ENCODE results near the gene SPOCK1. TPM values are rescaled to one million over a fixed set of nuclear protein-coding genes. Genes with fewer than 3 reads are reported as not detected.

The SPOCK1 gene
- total RNA-seq, 2 experiments from 2014 or later, result 0.42 TPM; not detected in 1

DNA sequence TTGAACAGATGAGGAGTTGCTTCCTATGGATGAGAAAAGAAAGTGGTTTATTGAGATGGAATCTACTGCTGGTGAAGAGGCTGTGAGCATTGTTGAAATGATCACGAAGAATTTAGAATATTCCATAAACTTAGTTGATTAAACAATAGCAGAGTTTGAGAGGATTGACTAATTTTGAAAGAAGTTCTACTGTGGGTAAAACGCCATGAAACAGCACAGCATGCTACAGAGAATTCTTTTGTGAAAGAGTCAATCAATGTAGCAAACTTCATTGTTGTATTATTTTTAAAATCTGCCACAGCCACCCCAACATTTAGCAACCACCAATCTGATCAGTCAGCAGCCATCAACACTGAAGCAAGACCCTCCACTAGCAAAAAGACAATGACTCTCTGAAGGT lies 309.1 kb downstream of the SPOCK1 start:
- H3K27ac Mint-ChIP-seq, result no peak overlapping the region
- intact Hi-C loops (cut with micrococcal nuclease), result no loop called here
- CTCF ChIA-PET, result no interaction called here
- no peaks in the 10 kb centered on the region for H3K9me3 Mint-ChIP-seq
- no peaks in the 10 kb centered on the region for H3K36me3 Mint-ChIP-seq (ENCODE audit: low read depth)
- DNase-seq, result no peak
- no peak overlapping the region for H3K4me3 Mint-ChIP-seq
- H3K27me3 Mint-ChIP-seq (ENCODE audit: low read depth), result peaks cover 2% of the 10 kb centered on the region
- H3K4me1 Mint-ChIP-seq (ENCODE audit: low read depth), result no peaks in the 10 kb centered on the region

DNA sequence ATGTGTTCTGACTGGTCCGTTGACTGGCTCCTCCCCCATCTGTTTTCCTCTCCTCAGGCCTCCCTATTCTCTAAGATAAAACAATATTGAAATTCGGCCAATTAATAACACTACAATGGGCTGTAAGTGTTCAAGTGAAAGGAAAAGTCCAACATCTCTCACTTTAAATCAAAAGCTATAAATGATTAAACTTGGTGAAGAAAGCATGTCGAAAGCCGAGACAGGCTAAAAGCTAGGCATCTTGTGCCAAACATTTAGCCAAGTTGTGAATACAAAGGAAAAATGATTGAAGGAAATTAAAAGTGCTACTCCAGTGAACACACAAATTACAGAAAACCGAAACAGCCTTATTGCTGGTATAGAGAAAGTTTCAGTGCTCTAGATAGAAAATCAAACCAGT lies 310.6 kb downstream of the SPOCK1 start:
- Mint-ChIP-seq H3K4me3 (no peak overlapping the region), H3K27me3 (ENCODE audit: low read depth) (peaks cover 3% of the 10 kb centered on the region), H3K27ac (no peak overlapping the region), H3K9me3 (no peaks in the 10 kb centered on the region), H3K4me1 (ENCODE audit: low read depth) (no peaks in the 10 kb centered on the region), H3K36me3 (ENCODE audit: low read depth) (no peaks in the 10 kb centered on the region)
- no peak for DNase-seq
- intact Hi-C loops (cut with micrococcal nuclease), result no loop called here
- CTCF ChIA-PET, result no interaction called here

GRCh38 chr5:137186759-137187461 lies 312.2 kb downstream of the SPOCK1 start:
- DNase-seq, result no peak
- no peaks in the 10 kb centered on the region for H3K4me1 Mint-ChIP-seq (ENCODE audit: low read depth)
- no peaks in the 10 kb centered on the region for H3K36me3 Mint-ChIP-seq (ENCODE audit: low read depth)
- H3K27me3 Mint-ChIP-seq (ENCODE audit: low read depth), result peaks cover 3% of the 10 kb centered on the region
- CTCF ChIA-PET, result interaction anchor here (0.5 kb wide), 1 partner anchor 69 kb away, joined by 4 read pairs; no protein-coding TSS in a partner anchor
- intact Hi-C loops (cut with micrococcal nuclease), result no loop called here
- H3K9me3 Mint-ChIP-seq, result no peaks in the 10 kb centered on the region
- no peak overlapping the region for H3K27ac Mint-ChIP-seq
- H3K4me3 Mint-ChIP-seq, result no peak overlapping the region

- Mint-ChIP-seq H3K9me3 (no peaks in the 10 kb centered on the region), H3K27me3 (ENCODE audit: low read depth) (peaks cover 1% of the 10 kb centered on the region), H3K36me3 (ENCODE audit: low read depth) (no peaks in the 10 kb centered on the region), H3K27ac (no peak overlapping the region), H3K4me3 (no peak overlapping the region), H3K4me1 (ENCODE audit: low read depth) (no peaks in the 10 kb centered on the region)
- intact Hi-C loops (cut with micrococcal nuclease), result no loop called here
- no peak for DNase-seq
- CTCF ChIA-PET, result no interaction called here
Measured at GRCh38 chr5:137185193-137185592, 313.9 kb downstream of the SPOCK1 start.

DNA sequence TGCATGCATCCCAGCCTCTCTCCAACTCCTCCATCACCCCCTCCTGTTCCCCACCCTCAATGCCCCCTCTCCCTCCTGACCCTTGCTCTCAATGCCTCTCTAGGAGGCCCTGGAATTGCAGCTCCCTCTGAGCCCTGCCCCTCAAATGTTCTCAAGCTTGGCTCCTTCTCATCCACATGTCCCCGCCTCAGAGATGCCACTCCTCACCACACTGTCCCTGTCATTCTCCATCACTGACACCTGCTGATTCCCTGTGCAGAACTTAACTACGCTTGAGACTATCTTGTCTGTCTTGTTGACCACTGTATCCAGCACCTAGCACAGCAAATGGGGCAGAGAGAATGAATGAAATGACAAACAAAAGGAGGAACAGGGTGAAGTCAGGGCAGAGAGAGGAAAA lies 314.4 kb downstream of the SPOCK1 start:
- no peak overlapping the region for H3K4me3 Mint-ChIP-seq

GRCh38 chr5:137182576-137182975 lies 316.6 kb downstream of the SPOCK1 start:
- no peak overlapping the region for H3K4me3 Mint-ChIP-seq
- no peaks in the 10 kb centered on the region for H3K36me3 Mint-ChIP-seq (ENCODE audit: low read depth)
- H3K27me3 Mint-ChIP-seq (ENCODE audit: low read depth), result peaks cover 1% of the 10 kb centered on the region
- H3K27ac Mint-ChIP-seq, result no peak overlapping the region
- intact Hi-C loops (cut with micrococcal nuclease), result no loop called here
- H3K4me1 Mint-ChIP-seq (ENCODE audit: low read depth), result no peaks in the 10 kb centered on the region
- DNase-seq, result no peak
- H3K9me3 Mint-ChIP-seq, result no peaks in the 10 kb centered on the region
- CTCF ChIA-PET, result no interaction called here

More for the DNA sequence above, 314.4 kb downstream of the SPOCK1 start:
- Mint-ChIP-seq H3K9me3 (no peaks in the 10 kb centered on the region), H3K36me3 (ENCODE audit: low read depth) (no peaks in the 10 kb centered on the region), H3K27ac (no peak overlapping the region), H3K4me1 (ENCODE audit: low read depth) (no peaks in the 10 kb centered on the region), H3K27me3 (ENCODE audit: low read depth) (peaks cover 1% of the 10 kb centered on the region)
- CTCF ChIA-PET, result no interaction called here
- intact Hi-C loops (cut with micrococcal nuclease), result no loop called here
- no peak for DNase-seq

GRCh38 chr5:137181667-137182066 lies 317.5 kb downstream of the SPOCK1 start:
- Mint-ChIP-seq H3K9me3 (no peaks in the 10 kb centered on the region), H3K4me1 (ENCODE audit: low read depth) (no peaks in the 10 kb centered on the region), H3K4me3 (no peak overlapping the region), H3K27ac (no peak overlapping the region), H3K36me3 (ENCODE audit: low read depth) (no peaks in the 10 kb centered on the region), H3K27me3 (ENCODE audit: low read depth) (peaks cover 1% of the 10 kb centered on the region)
- CTCF ChIA-PET, result no interaction called here
- intact Hi-C loops (cut with micrococcal nuclease), result no loop called here
- DNase-seq, result no peak

DNA sequence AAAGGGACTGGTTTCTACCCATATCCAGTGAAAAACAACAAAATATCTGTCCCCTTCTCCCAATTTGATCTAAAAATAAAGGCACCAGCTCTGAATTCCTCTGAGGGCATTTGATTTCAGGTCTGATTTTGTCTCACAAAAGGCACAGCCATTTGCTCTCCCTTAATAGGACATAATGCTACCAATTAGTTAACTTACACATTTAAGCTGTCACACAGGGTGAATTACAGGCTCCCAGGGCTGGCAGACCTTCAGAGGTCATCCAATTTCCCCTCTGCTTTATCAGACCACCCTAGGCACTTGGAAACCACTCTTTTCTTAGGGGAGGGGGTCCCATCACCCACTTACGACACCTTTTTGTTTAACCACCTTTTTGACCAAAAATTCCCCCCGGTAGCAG lies 319.9 kb downstream of the SPOCK1 start:
- Mint-ChIP-seq H3K27ac (no peak overlapping the region), H3K27me3 (ENCODE audit: low read depth) (no peaks in the 10 kb centered on the region), H3K4me1 (ENCODE audit: low read depth) (no peaks in the 10 kb centered on the region), H3K9me3 (no peaks in the 10 kb centered on the region), H3K4me3 (no peak overlapping the region), H3K36me3 (ENCODE audit: low read depth) (no peaks in the 10 kb centered on the region)
- intact Hi-C loops (cut with micrococcal nuclease), result no loop called here
- no peak for DNase-seq
- CTCF ChIA-PET, result no interaction called here

DNA sequence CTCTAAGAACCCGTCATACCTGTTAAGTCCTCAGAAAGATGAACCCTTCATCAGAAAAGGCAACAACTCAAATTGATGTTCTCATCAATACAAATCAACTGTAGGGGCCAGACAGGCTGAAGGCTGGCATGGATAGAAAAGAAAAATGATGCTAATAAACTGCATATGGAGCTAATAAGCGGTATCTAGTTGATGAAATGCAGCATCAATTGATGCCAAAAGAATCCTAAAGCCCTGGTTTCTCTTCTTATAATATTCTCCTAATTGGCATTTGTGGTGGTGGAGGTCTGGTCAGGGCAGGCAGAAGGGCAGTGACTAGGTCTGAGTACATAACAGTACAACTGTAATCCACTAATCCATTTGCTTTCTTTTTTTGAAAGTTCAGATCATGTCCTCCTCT lies 322.5 kb downstream of the SPOCK1 start:
- no peaks in the 10 kb centered on the region for H3K36me3 Mint-ChIP-seq (ENCODE audit: low read depth)
- no peak overlapping the region for H3K4me3 Mint-ChIP-seq
- H3K27ac Mint-ChIP-seq, result no peak overlapping the region
- intact Hi-C loops (cut with micrococcal nuclease), result no loop called here
- no peaks in the 10 kb centered on the region for H3K4me1 Mint-ChIP-seq (ENCODE audit: low read depth)
- H3K27me3 Mint-ChIP-seq (ENCODE audit: low read depth), result no peaks in the 10 kb centered on the region
- DNase-seq, result no peak
- no peaks in the 10 kb centered on the region for H3K9me3 Mint-ChIP-seq
- CTCF ChIA-PET, result no interaction called here

DNA sequence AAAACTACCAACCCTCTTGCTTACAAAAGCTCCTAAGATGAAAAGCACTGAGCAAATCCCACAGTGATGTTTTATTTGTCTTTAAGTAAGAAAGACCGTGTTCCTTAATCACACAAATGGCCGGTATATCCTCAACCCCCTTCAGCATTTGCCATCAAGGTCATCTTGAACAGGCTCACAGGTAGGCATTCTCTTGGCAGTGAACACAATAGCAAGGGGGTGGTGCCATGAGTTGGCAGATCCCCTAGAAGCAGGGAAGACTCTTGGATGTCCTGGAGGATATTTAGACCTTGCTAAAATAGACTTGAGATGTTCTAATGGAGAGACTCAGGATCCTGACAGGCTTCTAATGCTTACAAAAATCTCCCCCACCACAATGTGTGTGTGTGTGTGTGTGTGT lies 323.0 kb downstream of the SPOCK1 start:
- Mint-ChIP-seq H3K4me1 (ENCODE audit: low read depth) (no peaks in the 10 kb centered on the region), H3K27me3 (ENCODE audit: low read depth) (no peaks in the 10 kb centered on the region), H3K27ac (no peak overlapping the region), H3K9me3 (no peaks in the 10 kb centered on the region), H3K36me3 (ENCODE audit: low read depth) (no peaks in the 10 kb centered on the region), H3K4me3 (no peak overlapping the region)
- DNase-seq, result no peak
- CTCF ChIA-PET, result no interaction called here
- intact Hi-C loops (cut with micrococcal nuclease), result no loop called here

DNA sequence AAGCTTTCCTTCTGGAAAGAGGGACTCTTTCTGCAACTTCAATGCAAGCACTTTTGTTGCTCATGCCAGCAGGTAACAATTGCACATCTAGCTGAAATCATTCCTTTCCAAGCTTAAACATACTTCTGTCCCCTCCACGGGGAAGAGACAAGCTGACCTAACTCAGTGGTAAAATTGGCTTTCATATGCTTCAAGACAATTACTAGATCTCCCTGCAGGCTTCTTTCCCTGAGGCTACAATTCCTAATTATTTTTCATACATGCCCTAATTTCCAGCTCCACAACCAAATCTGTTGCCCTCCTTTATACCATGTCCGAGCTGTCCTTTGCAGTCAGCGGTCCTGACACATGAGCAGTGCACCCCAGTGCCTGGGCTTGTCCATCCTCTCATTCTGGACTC lies 324.9 kb downstream of the SPOCK1 start:
- no peak for DNase-seq
- Mint-ChIP-seq H3K4me3 (no peak overlapping the region), H3K4me1 (ENCODE audit: low read depth) (no peaks in the 10 kb centered on the region), H3K36me3 (ENCODE audit: low read depth) (no peaks in the 10 kb centered on the region), H3K27ac (no peak overlapping the region), H3K27me3 (ENCODE audit: low read depth) (no peaks in the 10 kb centered on the region), H3K9me3 (no peaks in the 10 kb centered on the region)
- intact Hi-C loops (cut with micrococcal nuclease), result no loop called here
- CTCF ChIA-PET, result no interaction called here

GRCh38 chr5:137172258-137172657 lies 326.9 kb downstream of the SPOCK1 start:
- no peaks in the 10 kb centered on the region for H3K9me3 Mint-ChIP-seq
- no peaks in the 10 kb centered on the region for H3K36me3 Mint-ChIP-seq (ENCODE audit: low read depth)
- DNase-seq, result no peak
- no peaks in the 10 kb centered on the region for H3K27me3 Mint-ChIP-seq (ENCODE audit: low read depth)
- H3K27ac Mint-ChIP-seq, result no peak overlapping the region
- H3K4me1 Mint-ChIP-seq (ENCODE audit: low read depth), result no peaks in the 10 kb centered on the region
- no peak overlapping the region for H3K4me3 Mint-ChIP-seq
- intact Hi-C loops (cut with micrococcal nuclease), result no loop called here
- CTCF ChIA-PET, result interaction anchor here (0.6 kb wide), 1 partner anchor 1785 kb away, joined by 3 read pairs; no protein-coding TSS in a partner anchor

DNA sequence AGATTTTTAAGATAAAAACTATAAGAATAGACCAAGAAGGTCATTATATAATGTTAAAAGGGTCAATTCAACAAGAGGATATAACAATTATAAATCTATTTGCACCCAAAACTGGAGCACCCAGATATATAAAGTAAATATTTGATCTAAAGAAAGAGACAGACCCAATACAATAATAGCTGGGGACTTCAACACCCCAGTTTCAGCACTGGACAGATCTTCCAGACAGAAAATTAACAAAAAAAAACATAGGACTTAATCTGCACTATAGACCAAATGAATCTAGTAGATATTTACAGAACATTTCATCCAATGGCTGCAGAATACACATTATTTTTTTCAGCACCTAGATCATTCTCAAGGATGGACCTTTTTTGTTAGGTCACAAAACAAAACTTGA lies 331.9 kb downstream of the SPOCK1 start:
- Mint-ChIP-seq H3K27ac (no peak overlapping the region), H3K27me3 (ENCODE audit: low read depth) (peaks cover 10% of the 10 kb centered on the region), H3K36me3 (ENCODE audit: low read depth) (no peaks in the 10 kb centered on the region), H3K9me3 (no peaks in the 10 kb centered on the region), H3K4me3 (no peak overlapping the region), H3K4me1 (ENCODE audit: low read depth) (no peaks in the 10 kb centered on the region)
- DNase-seq, result no peak
- intact Hi-C loops (cut with micrococcal nuclease), result no loop called here
- CTCF ChIA-PET, result no interaction called here
